ENCODE results near the gene FBXL14.

Gene FBXL14

DNA sequence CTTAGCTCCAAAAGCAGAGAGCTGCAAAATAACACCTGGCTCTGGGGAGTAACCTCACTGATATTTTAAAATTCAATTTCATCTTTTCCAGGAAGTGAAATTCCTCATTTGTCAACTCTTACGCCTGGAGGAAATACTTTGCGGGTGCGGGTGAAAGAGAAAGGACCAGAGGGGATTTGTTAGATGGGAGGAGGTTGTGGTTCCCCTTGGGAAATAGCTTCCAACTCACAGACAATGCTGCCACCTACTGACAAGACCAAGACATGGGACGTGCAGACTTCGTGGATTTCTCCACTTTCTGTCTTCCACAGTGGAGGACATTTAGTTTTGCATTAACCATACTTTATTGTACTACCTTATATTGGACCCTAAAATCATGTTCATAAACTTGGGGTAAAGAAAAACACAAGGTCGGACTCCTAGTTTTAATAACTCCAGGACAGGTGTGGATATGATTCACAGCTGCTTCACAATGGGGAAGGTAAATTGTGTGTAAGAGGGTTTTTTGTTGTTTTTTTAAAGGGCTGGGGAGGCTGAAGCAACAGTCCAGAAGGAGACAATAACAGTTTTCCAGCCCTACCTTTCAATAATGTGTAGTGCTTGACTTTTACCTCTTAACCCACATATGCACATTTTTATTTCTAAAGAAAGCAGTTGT is 10.8 kb downstream of the FBXL14 start:
- DNase-seq (ENCODE audit: low read depth in 1 of 2, low spot score in 1 of 2): peak; percentile 59 to 86
- in situ Hi-C loops (cut with HindIII; ENCODE audit: low pct_unique_long_range_greater_than_20kb, low sequenced_read_pairs): no loop called here
- TF ChIP-seq JUND (IDR thresholded peaks at IDR 0.05; ENCODE audit: low read depth): no peak

- no peak for DNase-seq (ENCODE audit: low read depth in 1 of 2, low spot score in 1 of 2)
- in situ Hi-C loops (cut with HindIII; ENCODE audit: low pct_unique_long_range_greater_than_20kb, low sequenced_read_pairs): no loop called here
- TF ChIP-seq JUND (IDR thresholded peaks at IDR 0.05; ENCODE audit: low read depth): no peak
These were observed 11.7 kb downstream of the FBXL14 start for GRCh38 chr12:1582709-1583050.

DNA sequence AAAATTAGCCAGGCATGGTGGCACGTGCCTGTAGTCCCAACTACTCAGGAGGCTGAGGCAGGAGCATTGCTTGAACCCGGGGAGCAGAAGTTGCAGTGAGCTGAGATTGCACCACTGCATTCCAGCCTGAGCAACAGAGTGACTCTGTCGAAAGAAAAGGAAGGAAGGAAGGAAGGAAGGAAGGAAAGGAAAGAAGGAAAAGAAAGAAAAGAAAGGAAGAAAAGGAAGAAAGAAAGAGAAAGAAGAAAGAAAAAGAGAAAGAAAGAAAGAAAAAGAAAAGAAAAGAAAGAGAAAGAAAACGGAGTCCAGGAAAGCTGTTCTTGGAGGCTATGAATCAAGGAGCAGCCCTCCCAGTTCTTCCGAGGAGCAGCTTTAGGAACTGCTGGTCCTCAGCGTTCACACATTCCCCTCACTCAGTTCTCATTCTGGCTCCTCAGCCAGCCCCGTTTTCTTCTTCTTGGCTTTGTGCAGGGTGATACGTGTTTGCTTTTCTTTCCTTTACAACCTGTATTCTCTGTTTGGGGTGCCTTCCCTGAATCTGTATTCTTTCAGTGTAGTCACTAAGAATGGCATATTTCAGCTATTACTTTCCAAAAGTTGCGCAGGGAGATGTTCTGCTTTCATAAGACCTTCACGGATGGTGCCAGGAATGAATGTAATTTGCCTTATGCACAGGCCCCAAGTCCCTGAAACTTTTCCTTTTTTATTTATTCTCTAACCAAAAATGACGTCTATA is 12.2 kb downstream of the FBXL14 start:
- no peak for TF ChIP-seq JUND (IDR thresholded peaks at IDR 0.05; ENCODE audit: low read depth)
- in situ Hi-C loops (cut with HindIII; ENCODE audit: low pct_unique_long_range_greater_than_20kb, low sequenced_read_pairs): no loop called here
- DNase-seq (ENCODE audit: low read depth in 1 of 2, low spot score in 1 of 2): no peak

DNA sequence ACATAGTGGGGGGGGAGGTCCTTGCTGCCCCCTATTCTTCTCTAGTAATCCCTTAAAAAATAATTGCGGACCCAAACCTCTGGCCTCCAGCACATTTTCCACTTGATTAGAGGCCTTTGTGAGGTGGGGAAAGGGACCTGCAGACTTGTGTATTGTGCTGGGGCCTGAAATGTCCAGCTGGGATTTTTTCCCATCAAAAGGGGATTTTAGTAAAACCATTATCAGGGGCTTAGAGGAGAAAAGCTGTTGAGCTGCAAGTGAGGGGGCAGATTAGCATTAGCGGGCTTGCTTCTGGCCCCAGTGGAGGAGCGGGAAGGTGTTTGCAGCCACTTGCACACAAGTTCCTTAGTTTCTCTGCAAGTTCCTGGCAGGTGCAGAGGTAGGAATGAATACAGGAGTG is 13.9 kb downstream of the FBXL14 start:
- no peak for DNase-seq (ENCODE audit: low read depth in 1 of 2, low spot score in 1 of 2)
- in situ Hi-C loops (cut with HindIII; ENCODE audit: low pct_unique_long_range_greater_than_20kb, low sequenced_read_pairs): no loop called here
- TF ChIP-seq JUND (IDR thresholded peaks at IDR 0.05; ENCODE audit: low read depth): no peak

DNA sequence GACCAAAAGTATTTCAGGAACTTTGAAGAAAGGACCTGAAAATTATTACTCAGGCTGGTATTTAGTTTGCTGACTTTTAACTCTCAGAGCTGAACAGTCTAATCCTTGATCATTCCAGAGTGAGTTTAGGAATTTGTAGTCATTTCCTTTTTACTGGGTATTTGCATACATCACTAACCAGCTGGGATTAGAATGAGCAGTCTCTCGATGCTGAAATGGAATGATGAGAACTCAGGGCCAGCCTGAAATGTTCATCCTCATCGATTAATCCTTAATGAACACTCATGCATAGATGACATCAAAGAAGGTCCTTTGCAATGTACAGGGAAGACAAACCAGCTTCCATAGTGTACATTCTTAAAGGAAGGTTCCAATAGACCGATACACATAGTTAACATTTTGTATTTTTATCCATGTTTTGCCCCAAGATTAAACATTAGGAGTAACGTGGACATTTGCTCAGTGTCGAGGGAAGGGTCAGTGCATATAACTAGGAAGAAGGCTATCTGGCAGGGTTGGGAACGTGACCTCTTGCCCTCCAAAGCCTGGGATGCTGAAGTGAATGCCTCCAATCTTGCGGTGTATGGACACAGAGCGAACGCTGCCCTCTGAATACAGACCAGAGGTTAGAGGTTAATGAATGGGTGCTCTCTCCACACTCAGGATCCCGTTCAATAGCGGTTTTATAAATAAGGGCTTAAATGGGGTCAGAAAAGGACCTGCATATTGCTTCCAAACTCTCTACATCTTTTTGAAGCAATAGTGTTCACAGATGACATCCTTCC is 14.5 kb downstream of the FBXL14 start:
- no peak for DNase-seq (ENCODE audit: low read depth in 1 of 2, low spot score in 1 of 2)
- in situ Hi-C loops (cut with HindIII; ENCODE audit: low pct_unique_long_range_greater_than_20kb, low sequenced_read_pairs): no loop called here
- no peak for TF ChIP-seq JUND (IDR thresholded peaks at IDR 0.05; ENCODE audit: low read depth)

DNA sequence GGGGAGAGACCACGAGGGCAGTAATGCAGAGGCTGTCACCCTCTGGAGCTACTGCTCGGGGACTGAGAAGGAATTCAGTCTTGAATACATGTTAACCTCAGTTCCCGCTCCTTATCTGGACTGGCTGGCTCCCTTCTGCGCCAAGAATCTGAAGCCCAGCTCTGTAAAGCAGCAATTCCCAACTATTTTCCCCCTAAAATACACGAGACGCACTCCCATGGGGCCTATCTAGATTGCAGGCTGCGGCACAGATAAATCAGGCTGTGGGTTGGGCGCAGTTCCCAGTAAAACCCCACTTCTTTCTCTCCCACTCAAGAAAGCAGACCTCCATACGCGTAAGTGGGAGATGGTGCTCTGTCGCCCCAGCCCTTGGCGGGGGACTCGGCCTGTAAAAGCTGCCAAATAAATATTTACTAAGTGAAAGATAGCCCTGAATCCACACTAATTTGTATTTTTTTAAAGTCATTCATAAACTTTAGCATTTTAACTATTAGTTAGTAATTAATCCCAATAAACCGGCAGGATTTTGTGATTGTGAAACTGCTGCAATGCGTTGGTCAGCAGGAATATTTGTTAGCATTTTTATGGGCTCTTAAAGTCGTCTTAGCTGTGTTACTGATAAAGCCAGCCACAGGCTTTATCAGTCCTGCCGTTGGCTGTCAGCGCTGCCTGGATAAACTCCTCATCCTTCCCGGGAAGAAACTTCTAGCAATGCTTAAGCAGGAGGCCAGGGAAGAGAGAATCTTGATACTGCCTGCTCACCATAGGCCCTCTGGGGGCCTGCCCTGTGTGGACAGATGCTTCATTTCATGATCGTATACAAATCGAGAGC is 17.8 kb downstream of the FBXL14 start:
- DNase-seq (ENCODE audit: low read depth in 1 of 2, low spot score in 1 of 2): no peak
- no peak for TF ChIP-seq JUND (IDR thresholded peaks at IDR 0.05; ENCODE audit: low read depth)
- in situ Hi-C loops (cut with HindIII; ENCODE audit: low pct_unique_long_range_greater_than_20kb, low sequenced_read_pairs): no loop called here

DNA sequence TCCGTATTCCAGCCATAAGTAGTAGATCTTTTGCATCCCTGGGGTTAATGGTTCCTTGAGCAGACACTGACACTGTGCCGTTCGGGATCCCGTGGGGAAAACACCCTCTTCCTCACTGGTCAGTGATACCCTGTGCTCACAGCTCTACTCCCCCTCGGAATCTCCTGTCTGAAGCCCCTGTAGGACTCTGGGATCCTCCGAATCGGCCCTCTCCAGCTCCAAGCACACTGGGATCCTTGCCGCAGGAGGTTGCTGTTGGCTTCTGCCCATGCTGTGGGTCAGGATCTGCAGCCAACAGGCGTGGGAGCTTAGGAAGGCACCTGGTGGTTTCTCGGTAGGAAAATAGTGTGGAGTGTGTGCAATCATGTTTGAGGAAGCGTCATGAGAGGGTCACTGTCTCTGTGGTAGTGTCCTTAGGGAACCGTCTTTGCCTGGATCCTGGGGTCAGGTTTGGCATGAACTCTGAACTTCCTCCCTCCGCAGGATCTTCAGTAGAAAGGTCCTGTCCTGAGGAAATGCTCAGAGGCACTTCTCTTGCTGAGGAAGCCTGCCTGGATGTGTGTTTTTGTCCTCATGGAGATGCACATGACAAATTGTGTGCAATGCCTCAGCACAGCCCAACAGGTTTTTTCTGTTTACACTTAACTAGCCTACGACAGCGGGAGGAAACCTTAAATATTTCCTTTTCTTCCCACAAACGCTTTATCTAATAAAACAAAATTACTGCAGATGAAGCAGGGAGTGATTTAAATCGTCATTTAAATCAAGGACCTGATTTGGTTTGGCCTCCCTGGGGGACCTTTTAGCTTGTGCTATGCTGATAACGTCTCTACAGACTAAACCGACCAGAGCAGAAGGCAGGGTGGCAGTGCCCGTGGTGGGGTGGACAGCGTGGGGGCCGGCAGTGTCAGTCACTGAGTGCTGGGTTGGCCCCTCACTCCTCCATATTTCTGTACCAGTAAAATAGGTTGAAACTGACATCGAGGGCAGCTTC is 18.7 kb downstream of the FBXL14 start:
- in situ Hi-C loops (cut with HindIII; ENCODE audit: low pct_unique_long_range_greater_than_20kb, low sequenced_read_pairs): no loop called here
- DNase-seq (ENCODE audit: low read depth in 1 of 2, low spot score in 1 of 2): peak in 1 of 2 experiments; percentile 75
- no peak for TF ChIP-seq JUND (IDR thresholded peaks at IDR 0.05; ENCODE audit: low read depth)

- DNase-seq (ENCODE audit: low read depth in 1 of 2, low spot score in 1 of 2): peak in 1 of 2 experiments; percentile 53
- in situ Hi-C loops (cut with HindIII; ENCODE audit: low pct_unique_long_range_greater_than_20kb, low sequenced_read_pairs): no loop called here
These were observed 19.5 kb downstream of the FBXL14 start for GRCh38 chr12:1574865-1575259.

GRCh38 chr12:1573960-1574864 is 20.2 kb downstream of the FBXL14 start:
- no peak for DNase-seq (ENCODE audit: low read depth in 1 of 2, low spot score in 1 of 2)
- in situ Hi-C loops (cut with HindIII; ENCODE audit: low pct_unique_long_range_greater_than_20kb, low sequenced_read_pairs): no loop called here
- no peak for TF ChIP-seq JUND (IDR thresholded peaks at IDR 0.05; ENCODE audit: low read depth)

More at GRCh38 chr12:1574865-1575259, 19.5 kb downstream of the FBXL14 start:
- TF ChIP-seq JUND (IDR thresholded peaks at IDR 0.05; ENCODE audit: low read depth): no peak

DNA sequence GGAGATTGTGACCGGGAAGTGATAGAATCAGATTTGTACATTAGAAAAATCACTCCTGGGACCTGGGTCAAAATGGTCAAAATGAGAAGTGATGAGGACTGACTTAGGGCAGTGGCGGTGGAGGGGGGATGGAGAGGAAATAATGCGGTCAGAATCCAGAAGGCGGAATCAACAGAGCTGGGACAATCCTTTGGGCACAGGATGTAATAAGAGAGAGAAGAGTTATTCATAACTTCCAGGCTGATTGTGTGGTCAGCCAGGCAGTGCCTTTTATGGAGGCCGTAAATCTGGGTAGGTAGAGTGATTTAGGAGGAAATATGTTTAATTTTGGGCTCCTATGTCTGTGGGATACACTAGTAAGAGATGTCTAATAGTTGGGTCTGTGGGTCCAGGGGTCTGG is 21.6 kb downstream of the FBXL14 start:
- no peak for TF ChIP-seq JUND (IDR thresholded peaks at IDR 0.05; ENCODE audit: low read depth)
- in situ Hi-C loops (cut with HindIII; ENCODE audit: low pct_unique_long_range_greater_than_20kb, low sequenced_read_pairs): no loop called here

More for the DNA sequence above, 21.6 kb downstream of the FBXL14 start:
- DNase-seq (ENCODE audit: low read depth in 1 of 2, low spot score in 1 of 2): no peak

Data from T47D (cell line).